Right cardiac atrium (tissue), 5 donors: ENCODE results near the gene GREB1. TPM values are rescaled to one million over a fixed set of nuclear protein-coding genes. Genes with fewer than 3 reads are reported as not detected.

ENCODE experiments used
- ATAC-seq, 2 donors: fragments of 200-7000 bp; cut with Tn5 transposase; one replicate each; pipeline versions ENCODE4 v1.8.0 to v1.9.1; 2020; ENCODE audit warnings: moderate library complexity in 2 of 2, mild to moderate bottlenecking in 1 of 2
- DNase-seq, 3 donors: peaks; one replicate each; pipeline ENCODE4 v3.0.0-alpha.2; 2020
- H3K27ac ChIP-seq: one replicate; pipeline ENCODE4 v1.5.1; 2013; ENCODE audit warnings: mild to moderate bottlenecking, low read length, control low read depth, moderate library complexity
- H3K27me3 ChIP-seq: one replicate; pipeline ENCODE4 v1.6.1; 2013; ENCODE audit not compliant: control insufficient read depth, insufficient read depth
- H3K4me1 ChIP-seq: one replicate; pipeline ENCODE4 v1.6.1; 2013; ENCODE audit warnings: low read length; ENCODE audit not compliant: control insufficient read depth, insufficient read depth
- H3K4me3 ChIP-seq: one replicate; pipeline ENCODE4 v1.5.1; 2013; ENCODE audit warnings: low read length, control low read depth
- H3K9me3 ChIP-seq: one replicate; pipeline ENCODE4 v1.6.1; 2013; ENCODE audit warnings: low read length; ENCODE audit not compliant: control insufficient read depth
- WGBS: extraction: QIAGEN DNeasy Blood & Tissue Kit; methylation state at CpG from one replicate; pipeline ENCODE4 v1.1.7; 2013; 5-methylcytosine and 5-hydroxymethylcytosine counted together
- intact Hi-C, 4 donors: fragments of 100-400 bp; cut with DNase I; formaldehyde crosslinking; loops; one replicate each; pipeline versions ENCODE4 v1.11.0 to v1.14.0; 2022 to 2023
- polyA plus RNA-seq: library from polyadenylated mRNA; stranded (reverse); fragments of 200-250 nt; gene quantifications from one replicate; pipeline ENCODE4 v1.2.3, GENCODE V29; 2013
- total RNA-seq, 4 donors: library from RNA; stranded (reverse); fragmentation: NEBNext Ultra II Directional; extraction: Animal tissue kit (Norgen Biotek cat#: 25700); gene quantifications; one replicate each; pipeline ENCODE4 v1.2.1, GENCODE V29; 2021
- donor health status: healthy with polysubstance abuse.
- donor health status: DM: no; HTN: yes; CAD: no.
- donor health status: DM: no; HTN: no; CAD: no.
- donor health status: DM: no; HTN: yes; CAD: no; lungs with severe emphysema.
- donor health status: DM: yes; HTN: yes; CAD: no.

Gene GREB1
- total and polyA plus RNA-seq, 5 donors = 4.6 to 17.7 (median 10.7) TPM

DNA sequence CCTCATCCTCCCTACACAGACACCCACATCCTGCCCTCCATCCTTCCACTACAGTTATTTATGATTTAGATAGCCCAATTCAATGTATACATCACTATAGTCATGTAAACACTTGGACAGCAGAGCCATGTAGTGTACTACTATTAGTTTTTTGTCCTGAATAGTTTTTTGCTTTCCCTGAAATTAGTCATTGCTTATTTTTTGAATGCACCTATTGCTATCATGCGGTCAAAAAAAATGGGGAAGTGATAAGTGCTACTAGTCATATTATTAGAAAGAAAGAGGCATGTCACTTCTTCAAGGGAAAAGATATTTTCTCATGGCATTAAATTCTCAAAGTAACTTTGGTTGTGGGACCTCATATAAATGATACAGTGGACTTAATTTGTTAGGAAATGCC lies 6.8 kb upstream of the GREB1 start:
- 91% methylated on average over 1 of the region's 1 CpG for WGBS
- DNase-seq (no peak), ATAC-seq (no peak)
- Histone ChIP-seq H3K4me3 (no peak overlapping the region), H3K4me1 (no peaks in the 10 kb centered on the region), H3K27me3 (no peaks in the 10 kb centered on the region), H3K27ac (no peak overlapping the region), H3K9me3 (no peaks in the 10 kb centered on the region)
- intact Hi-C loops = no loop called here

DNA sequence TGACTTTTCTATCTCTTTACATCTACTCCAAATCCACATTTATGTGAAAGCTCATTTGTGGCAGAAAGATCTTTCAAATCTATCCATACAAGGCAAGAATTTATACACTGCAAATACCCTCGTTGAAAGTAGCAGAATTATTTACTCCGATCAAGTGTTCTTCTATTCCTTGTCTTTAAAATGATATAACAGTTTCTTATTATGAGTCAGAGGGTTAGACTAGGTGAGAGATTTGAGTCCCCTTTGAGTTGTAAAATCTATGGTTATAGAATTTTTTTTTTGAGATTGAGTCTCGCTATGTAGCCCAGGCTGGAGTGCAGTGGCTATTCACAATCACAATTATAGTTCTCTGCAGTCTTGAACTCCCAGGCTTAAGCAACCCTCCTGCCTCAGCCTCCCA lies 5.6 kb upstream of the GREB1 start:
- H3K4me1 ChIP-seq = no peaks in the 10 kb centered on the region
- DNase-seq (no peak), ATAC-seq (no peak)
- no peaks in the 10 kb centered on the region for H3K27me3 ChIP-seq
- intact Hi-C loops = no loop called here
- H3K27ac ChIP-seq = no peak overlapping the region
- H3K9me3 ChIP-seq = no peaks in the 10 kb centered on the region
- WGBS = 94% methylated on average over 3 of the region's 3 CpGs
- no peak overlapping the region for H3K4me3 ChIP-seq

DNA sequence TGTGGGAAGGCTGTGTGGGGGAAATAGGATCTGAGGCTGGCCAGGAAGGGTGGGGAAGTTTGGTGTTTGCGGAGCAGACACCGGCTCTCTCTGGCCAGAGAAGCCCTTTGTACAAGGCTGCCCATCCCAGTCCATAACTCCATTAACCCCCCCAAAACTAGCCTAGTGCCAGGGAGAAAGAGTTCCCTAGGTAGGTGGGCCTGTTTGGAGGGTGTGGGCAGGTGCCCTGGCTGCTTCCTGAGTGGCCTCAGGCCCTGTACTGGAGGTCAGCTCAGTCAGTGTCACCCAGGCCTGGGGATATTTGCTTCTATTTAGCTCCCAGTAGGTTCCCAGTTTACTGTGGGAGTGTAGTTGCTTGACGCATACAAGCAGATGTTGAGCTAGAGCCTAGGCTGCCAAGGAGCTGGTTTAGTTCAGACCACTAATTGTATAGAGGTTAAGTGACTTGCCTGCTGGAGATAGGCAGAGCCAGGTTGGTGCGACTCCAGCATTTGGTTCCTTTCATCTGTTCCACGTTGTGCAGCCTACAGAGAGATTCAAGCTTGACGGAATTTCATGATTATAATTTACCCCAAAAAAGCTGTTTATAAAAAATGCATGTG lies 2.9 kb upstream of the GREB1 start:
- ATAC-seq (no peak), DNase-seq (no peak)
- H3K9me3 ChIP-seq = no peaks in the 10 kb centered on the region
- 91% methylated on average over 6 of the region's 6 CpGs for WGBS
- no peaks in the 10 kb centered on the region for H3K27me3 ChIP-seq
- no peak overlapping the region for H3K4me3 ChIP-seq
- no peak overlapping the region for H3K27ac ChIP-seq
- intact Hi-C loops = no loop called here
- H3K4me1 ChIP-seq = no peaks in the 10 kb centered on the region

DNA sequence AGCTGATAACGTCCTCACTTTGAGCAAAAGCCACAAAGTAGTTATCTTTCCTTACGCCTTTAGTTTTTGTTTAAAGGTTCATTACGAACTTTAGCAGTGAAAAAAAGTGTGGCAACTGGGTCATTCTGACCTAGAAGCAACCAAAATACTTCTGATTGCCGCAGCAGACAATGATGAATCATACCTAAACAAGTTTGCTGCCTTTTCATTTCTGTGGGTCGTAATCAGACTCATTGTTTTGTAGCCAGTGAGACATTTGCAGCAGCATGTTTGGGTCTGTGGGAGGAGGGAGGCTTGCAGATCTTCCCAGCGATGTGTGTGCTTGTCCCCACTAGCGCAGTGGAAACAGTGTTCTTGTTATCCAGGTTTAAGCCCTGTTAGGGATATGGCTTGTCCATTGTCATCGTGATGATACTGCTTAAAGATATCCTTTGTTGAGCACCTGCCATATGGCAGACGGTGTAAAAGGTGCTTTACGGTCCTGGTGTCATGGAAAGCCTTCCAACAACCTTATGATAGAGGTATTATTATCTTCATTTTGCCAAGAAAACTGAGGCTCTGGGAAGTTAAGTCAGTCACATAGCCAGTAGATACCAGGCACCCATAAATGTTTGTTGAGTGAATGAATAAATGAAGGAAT lies 1.3 kb upstream of the GREB1 start:
- no peaks in the 10 kb centered on the region for H3K9me3 ChIP-seq
- H3K4me1 ChIP-seq = no peaks in the 10 kb centered on the region
- no peaks in the 10 kb centered on the region for H3K27me3 ChIP-seq
- WGBS = 70% methylated on average over 10 of the region's 10 CpGs
- intact Hi-C loops = no loop called here
- ATAC-seq (no peak), DNase-seq (no peak)
- H3K4me3 ChIP-seq = no peak overlapping the region
- no peak overlapping the region for H3K27ac ChIP-seq

DNA sequence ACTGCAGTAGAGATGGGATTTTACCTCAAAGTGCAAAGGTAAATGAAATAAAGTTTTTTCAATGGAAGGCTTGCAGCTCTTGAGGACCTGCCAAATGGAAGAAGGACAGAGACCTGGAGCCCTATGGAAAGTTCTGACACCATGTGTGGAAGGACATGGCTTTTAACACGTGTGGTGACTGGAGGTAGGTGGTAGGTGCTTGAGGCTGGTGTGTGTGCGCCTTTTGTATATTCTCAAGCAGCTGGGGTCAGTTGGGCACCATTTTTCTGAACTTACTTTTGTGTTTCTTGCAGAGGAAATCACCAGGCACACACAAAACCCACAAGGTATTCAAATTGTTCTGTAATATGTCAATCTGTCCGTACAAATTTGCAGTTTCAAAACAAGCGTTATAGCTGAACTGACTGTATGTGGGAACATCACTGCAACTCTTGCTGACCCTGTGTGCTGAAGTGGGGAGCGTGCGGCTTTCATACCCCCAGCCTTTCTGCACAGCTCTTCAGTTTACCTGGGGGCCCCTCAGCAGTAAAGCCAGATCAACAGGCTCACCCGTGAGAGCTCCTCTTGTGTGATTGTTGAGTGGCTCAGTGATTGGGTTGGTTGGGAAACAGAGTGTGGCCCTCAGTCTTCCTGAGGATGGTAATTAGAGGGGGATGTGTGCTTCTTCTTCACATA lies 363 bp downstream of the GREB1 start:
- H3K4me3 ChIP-seq = no peak overlapping the region
- intact Hi-C loops = no loop called here
- no peaks in the 10 kb centered on the region for H3K27me3 ChIP-seq
- H3K4me1 ChIP-seq = no peaks in the 10 kb centered on the region
- ATAC-seq (no peak), DNase-seq (no peak)
- no peak overlapping the region for H3K27ac ChIP-seq
- H3K9me3 ChIP-seq = no peaks in the 10 kb centered on the region
- 90% methylated on average over 7 of the region's 7 CpGs for WGBS

DNA sequence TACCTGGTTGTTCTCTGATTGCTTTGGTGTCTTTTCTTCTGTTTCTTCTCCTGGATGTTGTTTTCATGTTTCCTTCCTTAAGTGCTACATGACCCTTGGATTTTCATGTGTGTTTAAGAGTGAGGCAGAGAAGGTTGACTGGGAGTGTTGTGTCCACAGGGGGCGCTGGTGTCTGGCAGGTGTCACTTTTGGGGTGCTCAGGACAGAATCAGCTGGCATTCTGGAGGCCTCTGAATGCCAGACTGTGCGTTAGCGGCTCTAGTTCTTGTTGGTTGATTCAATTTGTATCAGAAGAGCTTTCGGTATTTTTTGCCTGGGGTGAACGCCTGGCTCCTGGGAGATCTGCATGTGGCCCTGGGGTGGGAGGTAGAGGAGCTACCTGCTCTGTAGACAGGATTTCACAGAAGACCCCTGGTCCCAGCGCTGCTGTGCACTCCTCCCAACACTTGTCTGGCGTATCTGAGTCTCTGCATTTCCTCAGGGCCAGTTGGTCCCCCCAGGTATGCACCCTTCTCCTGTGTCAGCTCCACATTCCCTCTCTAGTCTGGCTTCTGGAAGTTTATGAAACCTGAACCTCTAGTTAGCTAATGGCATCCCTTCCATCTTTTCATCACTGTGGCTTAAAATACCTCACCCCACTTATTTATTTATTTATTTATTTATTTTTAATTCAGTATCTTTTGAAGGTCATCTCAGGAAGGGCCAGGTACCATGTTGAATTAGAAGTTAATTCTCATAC lies 1.1 kb downstream of the GREB1 start:
- H3K27ac ChIP-seq = no peak overlapping the region
- 82% methylated on average over 7 of the region's 7 CpGs for WGBS

DNA sequence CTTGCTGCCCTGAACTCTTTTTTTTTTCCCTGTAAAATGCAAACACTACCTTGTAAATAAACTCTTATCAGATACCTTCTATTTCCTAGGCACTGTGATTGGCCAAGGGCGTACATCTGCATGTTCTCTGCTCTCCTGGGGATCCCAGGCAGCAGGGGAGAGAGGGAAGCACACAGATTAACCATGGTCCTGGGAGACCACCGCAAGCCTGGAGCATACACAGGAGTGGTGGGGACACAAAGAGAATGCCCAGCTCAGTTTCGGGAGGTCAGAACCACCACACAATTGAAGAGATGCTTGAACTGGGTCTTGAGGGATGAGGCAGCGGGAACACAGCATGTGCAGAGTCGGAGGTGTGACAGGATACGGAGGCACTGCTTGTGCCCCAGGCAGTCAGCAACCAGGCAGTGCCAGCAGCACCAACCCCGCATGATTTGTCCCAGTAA lies 2.1 kb downstream of the GREB1 start:
- intact Hi-C loops = no loop called here
- H3K9me3 ChIP-seq = no peaks in the 10 kb centered on the region
- no peak overlapping the region for H3K27ac ChIP-seq
- no peaks in the 10 kb centered on the region for H3K4me1 ChIP-seq
- peak; percentile 46 to 56 for ATAC-seq
- H3K4me3 ChIP-seq = no peak overlapping the region
- 75% methylated on average over 7 of the region's 7 CpGs for WGBS
- no peaks in the 10 kb centered on the region for H3K27me3 ChIP-seq
- no peak for DNase-seq

More for the DNA sequence above, 1.1 kb downstream of the GREB1 start:
- intact Hi-C loops = no loop called here
- H3K9me3 ChIP-seq = no peaks in the 10 kb centered on the region
- H3K27me3 ChIP-seq = no peaks in the 10 kb centered on the region
- H3K4me3 ChIP-seq = no peak overlapping the region
- H3K4me1 ChIP-seq = no peaks in the 10 kb centered on the region
- ATAC-seq (no peak), DNase-seq (no peak)

DNA sequence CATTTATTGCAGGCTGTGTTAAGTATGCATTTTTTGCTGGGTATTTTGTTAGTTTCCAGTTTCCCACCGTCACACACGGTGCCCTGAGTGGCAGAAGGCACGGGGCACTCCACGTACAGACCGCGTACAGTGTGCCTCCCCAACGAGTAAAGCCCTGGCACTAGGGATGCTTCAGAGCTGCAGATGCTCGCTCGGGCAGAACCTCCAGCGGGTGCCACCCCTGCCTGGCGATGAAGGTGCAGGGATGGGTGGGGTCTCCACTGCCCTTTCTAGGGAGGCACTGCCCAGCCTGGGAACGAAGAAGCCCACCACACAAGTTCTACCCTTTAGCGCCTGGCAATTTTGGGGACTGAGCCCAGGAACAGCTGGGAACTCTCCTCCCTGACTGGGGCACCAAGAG lies 4.1 kb downstream of the GREB1 start:
- no peak overlapping the region for H3K27ac ChIP-seq
- no peaks in the 10 kb centered on the region for H3K9me3 ChIP-seq
- H3K4me3 ChIP-seq = no peak overlapping the region
- no peak for ATAC-seq
- 94% methylated on average over 13 of the region's 13 CpGs for WGBS
- DNase-seq = no peak
- H3K27me3 ChIP-seq = no peaks in the 10 kb centered on the region
- H3K4me1 ChIP-seq = no peaks in the 10 kb centered on the region
- intact Hi-C loops = no loop called here

DNA sequence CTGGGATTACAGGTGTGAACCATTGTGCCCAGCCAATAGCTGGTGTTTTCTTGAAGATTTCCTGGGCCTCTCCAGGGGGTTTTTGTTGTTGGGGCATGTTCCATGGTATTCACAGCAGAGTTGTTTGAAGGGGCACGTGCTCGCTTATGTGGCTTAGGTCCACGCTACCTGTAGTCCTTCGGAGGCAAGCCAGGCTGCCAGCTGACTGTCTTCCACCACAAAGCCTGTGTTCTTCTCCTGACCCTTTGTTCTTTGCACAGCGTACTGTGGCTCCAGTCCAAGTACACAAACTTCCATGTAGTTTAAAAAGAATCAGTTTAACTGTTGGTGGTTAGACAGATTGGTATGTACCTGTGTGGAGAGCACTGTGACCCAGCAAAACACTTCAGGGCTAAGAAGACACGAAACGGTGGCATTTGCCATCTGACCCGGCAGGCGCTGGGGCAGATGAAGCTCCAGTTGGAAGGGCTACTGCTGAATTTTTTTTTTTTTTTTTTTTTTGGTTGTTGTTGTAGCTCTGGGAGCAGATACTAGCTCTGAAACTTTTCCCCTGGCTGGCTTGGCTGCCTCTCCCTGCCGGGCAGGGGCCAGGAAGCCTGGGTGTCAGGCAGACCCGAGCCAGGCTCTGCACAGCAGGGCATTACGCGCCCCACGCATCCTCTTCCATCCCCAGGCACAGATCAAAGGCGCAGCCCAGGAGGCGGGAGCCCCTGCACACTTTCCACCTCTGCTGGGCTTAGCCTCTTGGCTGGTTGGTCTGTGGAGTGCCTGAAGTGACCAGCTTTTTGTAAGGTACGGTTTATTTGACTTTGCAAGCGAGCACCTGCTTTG lies 5.7 kb downstream of the GREB1 start:
- intact Hi-C loops = no loop called here
- Histone ChIP-seq H3K27me3 (no peaks in the 10 kb centered on the region), H3K9me3 (no peaks in the 10 kb centered on the region), H3K27ac (no peak overlapping the region), H3K4me3 (no peak overlapping the region), H3K4me1 (no peaks in the 10 kb centered on the region)
- WGBS = 60% methylated on average over 18 of the region's 18 CpGs
- peak in 1 of 3 donors; percentile 61 for DNase-seq
- peak; percentile 36 to 38 for ATAC-seq

DNA sequence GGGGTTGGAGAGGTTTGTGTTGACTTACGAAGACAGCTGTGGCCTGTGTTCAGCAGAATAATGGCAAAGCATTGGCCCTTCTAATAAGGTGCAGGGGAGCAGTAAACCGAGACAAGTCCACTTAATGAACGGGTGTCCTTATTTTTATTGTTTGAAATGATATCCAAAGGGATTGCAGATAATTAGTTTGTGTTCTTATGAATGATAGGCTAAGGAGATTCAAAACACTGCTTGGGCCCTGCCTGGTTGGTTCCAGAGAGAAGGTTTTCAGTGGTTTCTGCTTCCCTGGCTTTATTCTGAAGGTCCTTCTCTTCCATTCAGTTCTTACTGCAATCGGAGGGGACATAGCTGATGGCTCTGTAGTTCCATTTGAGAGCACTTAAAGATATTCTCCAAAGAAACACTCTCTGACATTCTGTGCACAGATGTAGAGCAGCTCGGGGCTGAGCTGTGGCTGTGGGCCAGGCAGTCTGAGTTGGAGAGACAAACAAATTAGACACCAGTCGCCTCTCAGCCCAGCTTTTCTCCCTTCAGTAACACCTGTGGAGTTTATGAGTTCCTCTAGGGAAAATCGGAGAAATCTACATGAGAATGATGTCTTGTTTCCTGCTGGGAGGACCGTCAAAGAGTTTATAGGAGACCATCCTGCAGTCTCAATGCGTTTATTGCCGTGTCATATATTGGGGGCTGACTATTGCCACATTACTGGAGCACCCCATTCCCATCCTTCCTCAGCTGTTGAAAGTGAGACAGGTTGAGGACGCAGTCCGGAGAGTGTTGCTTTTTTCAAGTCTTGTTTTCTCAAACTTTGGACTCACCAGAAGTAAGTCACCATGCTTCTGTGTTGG lies 6.5 kb downstream of the GREB1 start:
- intact Hi-C loops = no loop called here
- ATAC-seq = peak; percentile 53 to 55
- Histone ChIP-seq H3K9me3 (no peaks in the 10 kb centered on the region), H3K27me3 (no peaks in the 10 kb centered on the region), H3K4me1 (no peaks in the 10 kb centered on the region), H3K27ac (peak overlapping the region; percentile 26), H3K4me3 (no peak overlapping the region)
- DNase-seq = peak in 2 of 3 donors; percentile 68 to 71
- WGBS = 53% methylated on average over 12 of the region's 12 CpGs
